ENCODE results near the gene PSMD9.

Gene PSMD9

GRCh38 chr12:121899590-121899989, 11.0 kb downstream of the PSMD9 start:
- Mint-ChIP-seq H3K27me3 (ENCODE audit: low read depth, poor library complexity) (no peaks in the 10 kb centered on the region), H3K27ac (peak overlapping the region; percentile 89), H3K36me3 (ENCODE audit: low read depth) (peaks cover 61% of the 10 kb centered on the region), H3K4me1 (peaks cover 11% of the 10 kb centered on the region), H3K4me3 (no peak overlapping the region), H3K9me3 (no peaks in the 10 kb centered on the region)
- DNase-seq: no peak
- TF ChIP-seq CTCF (IDR thresholded peaks at IDR 0.05): no peak

GRCh38 chr12:121903202-121903601, 14.6 kb downstream of the PSMD9 start:
- TF ChIP-seq CTCF (IDR thresholded peaks at IDR 0.05): no peak
- Mint-ChIP-seq H3K9me3 (no peaks in the 10 kb centered on the region), H3K27ac (no peak overlapping the region), H3K27me3 (ENCODE audit: low read depth, poor library complexity) (no peaks in the 10 kb centered on the region), H3K36me3 (ENCODE audit: low read depth) (peaks cover 68% of the 10 kb centered on the region), H3K4me3 (no peak overlapping the region), H3K4me1 (peaks cover 11% of the 10 kb centered on the region)
- DNase-seq: no peak

GRCh38 chr12:121905746-121906145, 17.2 kb downstream of the PSMD9 start:
- TF ChIP-seq CTCF (IDR thresholded peaks at IDR 0.05): no peak
- Mint-ChIP-seq H3K27ac (no peak overlapping the region), H3K27me3 (ENCODE audit: low read depth, poor library complexity) (no peaks in the 10 kb centered on the region), H3K36me3 (ENCODE audit: low read depth) (peaks cover 69% of the 10 kb centered on the region), H3K4me1 (peaks cover 6% of the 10 kb centered on the region), H3K9me3 (no peaks in the 10 kb centered on the region), H3K4me3 (no peak overlapping the region)
- DNase-seq: no peak

GRCh38 chr12:121908702-121909101, 20.1 kb downstream of the PSMD9 start:
- peaks cover 62% of the 10 kb centered on the region for H3K36me3 Mint-ChIP-seq (ENCODE audit: low read depth)
- peaks cover 3% of the 10 kb centered on the region for H3K9me3 Mint-ChIP-seq
- no peak for TF ChIP-seq CTCF (IDR thresholded peaks at IDR 0.05)
- H3K27me3 Mint-ChIP-seq (ENCODE audit: low read depth, poor library complexity): no peaks in the 10 kb centered on the region
- DNase-seq: no peak
- H3K4me3 Mint-ChIP-seq: no peak overlapping the region
- peak overlapping the region; percentile 62 for H3K27ac Mint-ChIP-seq
- peaks cover 6% of the 10 kb centered on the region for H3K4me1 Mint-ChIP-seq

GRCh38 chr12:121911824-121912585, 23.4 kb downstream of the PSMD9 start:
- H3K27ac Mint-ChIP-seq: no peak overlapping the region
- peaks cover 3% of the 10 kb centered on the region for H3K9me3 Mint-ChIP-seq
- H3K36me3 Mint-ChIP-seq (ENCODE audit: low read depth): peaks cover 48% of the 10 kb centered on the region
- H3K27me3 Mint-ChIP-seq (ENCODE audit: low read depth, poor library complexity): no peaks in the 10 kb centered on the region
- TF ChIP-seq CTCF (IDR thresholded peaks at IDR 0.05): no peak
- no peak for DNase-seq
- peaks cover 23% of the 10 kb centered on the region for H3K4me1 Mint-ChIP-seq
- no peak overlapping the region for H3K4me3 Mint-ChIP-seq

GRCh38 chr12:121915841-121916321, 27.3 kb downstream of the PSMD9 start:
- H3K27me3 Mint-ChIP-seq (ENCODE audit: low read depth, poor library complexity): peaks cover 5% of the 10 kb centered on the region
- H3K36me3 Mint-ChIP-seq (ENCODE audit: low read depth): peaks cover 35% of the 10 kb centered on the region
- no peak overlapping the region for H3K4me3 Mint-ChIP-seq
- DNase-seq: no peak
- H3K4me1 Mint-ChIP-seq: peaks cover 31% of the 10 kb centered on the region
- peaks cover 3% of the 10 kb centered on the region for H3K9me3 Mint-ChIP-seq
- H3K27ac Mint-ChIP-seq: peak overlapping the region; percentile 80
- TF ChIP-seq CTCF (IDR thresholded peaks at IDR 0.05): no peak
